Rectal smooth muscle tissue (tissue), 1 donor: Measurements from ENCODE around the gene UNC13A.

Experiments used
- H3K27ac ChIP-seq: one replicate; pipeline ENCODE4 v1.7.0; 2013; ENCODE audit warnings: low read depth, low read length, inconsistent platforms
- H3K27me3 ChIP-seq: one replicate; pipeline ENCODE4 v1.7.0; 2013; ENCODE audit warnings: low read length; ENCODE audit not compliant: control insufficient read depth, insufficient read depth
- H3K36me3 ChIP-seq: one replicate; pipeline ENCODE4 v1.7.0; 2013; ENCODE audit warnings: low read length; ENCODE audit not compliant: control insufficient read depth, insufficient read depth
- H3K4me1 ChIP-seq: one replicate; pipeline ENCODE4 v1.7.0; 2013; ENCODE audit warnings: low read length; ENCODE audit not compliant: control insufficient read depth, insufficient read depth
- H3K4me3 ChIP-seq: one replicate; pipeline ENCODE4 v1.7.0; 2013; ENCODE audit warnings: low read length
- H3K9ac ChIP-seq: one replicate; pipeline ENCODE4 v1.7.0; 2013; ENCODE audit warnings: low read length

UNC13A gene

DNA sequence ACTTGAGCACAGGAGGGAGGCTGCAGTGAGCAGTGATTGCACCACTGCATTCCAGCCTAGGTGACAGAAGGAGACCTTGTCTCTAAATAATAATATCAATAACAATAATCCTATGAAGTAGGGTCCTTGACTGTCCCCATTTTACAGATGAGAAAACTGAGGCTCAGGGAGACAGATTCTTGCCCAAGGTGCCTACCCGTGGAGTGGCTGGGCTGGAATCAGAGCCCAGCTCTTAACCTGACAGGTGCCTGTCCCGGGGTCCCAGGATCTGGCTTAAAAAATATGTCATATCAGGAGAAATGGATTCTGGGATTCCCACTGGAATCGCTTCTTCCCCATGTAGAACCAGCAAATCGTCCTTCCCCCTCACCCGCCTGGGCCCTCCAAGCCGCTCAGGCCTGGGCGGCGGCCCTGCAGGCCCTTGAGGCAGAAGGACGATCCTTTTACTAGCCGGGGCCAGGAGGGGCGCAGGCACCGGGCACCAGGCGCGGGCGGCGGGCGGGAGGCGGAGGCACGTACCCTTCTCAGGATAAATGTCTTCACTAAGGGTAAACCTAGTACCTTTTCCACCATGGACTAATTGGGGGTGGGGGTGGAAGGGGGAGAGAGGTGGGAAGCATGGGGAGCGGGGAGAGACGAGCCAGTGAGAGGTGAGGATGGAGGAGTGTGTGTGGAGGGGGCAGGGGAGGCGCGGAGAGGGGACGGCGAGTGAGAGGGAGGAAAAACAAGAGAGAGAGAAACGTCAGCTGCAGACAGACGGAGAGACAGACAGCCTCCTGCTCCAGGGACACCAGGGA lies 72.1 kb downstream of the UNC13A start:
- no peaks in the 10 kb centered on the region for H3K36me3 ChIP-seq
- H3K4me1 ChIP-seq: no peaks in the 10 kb centered on the region
- no peak overlapping the region for H3K4me3 ChIP-seq
- H3K27me3 ChIP-seq: peaks cover 11% of the 10 kb centered on the region
- no peak overlapping the region for H3K9ac ChIP-seq
- H3K27ac ChIP-seq: no peak overlapping the region

DNA sequence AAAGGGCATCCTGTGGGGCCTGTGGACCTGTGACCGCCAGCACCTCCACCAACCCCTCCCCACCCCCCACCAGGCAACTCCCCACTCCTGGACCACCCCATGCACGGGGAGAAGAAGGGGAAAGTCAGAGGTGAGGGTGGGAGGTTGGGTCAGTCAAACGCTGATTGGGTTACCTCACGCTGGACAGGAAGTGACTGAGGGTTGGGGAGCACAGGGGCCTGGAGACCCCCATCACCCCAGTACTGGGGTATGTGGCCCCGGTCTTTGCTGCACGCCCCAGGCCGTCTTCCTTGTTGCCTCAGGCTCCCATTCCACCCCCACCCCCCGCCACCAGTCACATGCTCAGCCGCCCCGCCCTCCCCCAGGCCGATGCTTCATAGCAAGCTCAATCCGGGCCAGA lies 73.7 kb downstream of the UNC13A start:
- Histone ChIP-seq H3K36me3 (no peaks in the 10 kb centered on the region), H3K4me3 (no peak overlapping the region), H3K4me1 (no peaks in the 10 kb centered on the region), H3K9ac (no peak overlapping the region), H3K27me3 (peaks cover 11% of the 10 kb centered on the region), H3K27ac (no peak overlapping the region)

DNA sequence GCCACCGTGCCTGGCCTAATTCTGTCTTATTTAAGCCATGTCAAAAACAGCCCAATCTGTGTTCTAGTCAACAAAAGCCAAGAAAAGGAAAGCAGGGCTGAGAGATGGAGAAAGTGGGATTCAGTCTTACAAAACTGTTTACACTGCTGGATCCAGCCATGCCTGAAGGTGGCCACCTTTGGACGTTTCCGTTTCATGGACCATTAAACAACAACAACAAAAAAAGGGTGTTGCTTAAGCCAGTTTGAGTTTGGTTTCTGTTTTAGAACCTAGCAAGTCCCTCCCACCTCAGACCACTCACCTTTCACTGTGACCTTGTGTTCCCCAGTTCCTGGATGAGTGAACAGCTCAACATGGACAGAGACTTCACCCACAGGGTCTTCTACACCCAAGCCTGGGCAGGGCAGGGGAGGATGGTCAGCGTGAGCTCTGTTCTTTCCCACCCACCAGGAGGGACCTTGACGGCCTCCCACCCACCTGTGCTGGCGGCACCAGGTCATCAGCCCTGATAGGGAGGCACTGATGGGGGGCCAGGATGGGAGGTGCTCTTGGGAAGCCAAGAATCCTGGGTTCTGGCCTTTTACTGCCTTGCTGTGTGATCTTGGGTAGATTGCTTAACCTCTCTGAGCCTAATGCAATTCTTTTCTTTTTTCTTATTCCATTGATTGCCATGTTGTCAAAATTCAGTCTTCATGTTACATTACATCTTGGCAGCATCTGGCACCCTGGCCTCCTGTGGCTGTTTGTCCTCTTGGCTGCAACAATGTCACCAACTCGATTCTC lies 76.5 kb downstream of the UNC13A start:
- no peak overlapping the region for H3K27ac ChIP-seq
- H3K36me3 ChIP-seq: no peaks in the 10 kb centered on the region
- H3K4me3 ChIP-seq: no peak overlapping the region
- H3K9ac ChIP-seq: no peak overlapping the region
- H3K27me3 ChIP-seq: peaks cover 6% of the 10 kb centered on the region
- no peaks in the 10 kb centered on the region for H3K4me1 ChIP-seq

DNA sequence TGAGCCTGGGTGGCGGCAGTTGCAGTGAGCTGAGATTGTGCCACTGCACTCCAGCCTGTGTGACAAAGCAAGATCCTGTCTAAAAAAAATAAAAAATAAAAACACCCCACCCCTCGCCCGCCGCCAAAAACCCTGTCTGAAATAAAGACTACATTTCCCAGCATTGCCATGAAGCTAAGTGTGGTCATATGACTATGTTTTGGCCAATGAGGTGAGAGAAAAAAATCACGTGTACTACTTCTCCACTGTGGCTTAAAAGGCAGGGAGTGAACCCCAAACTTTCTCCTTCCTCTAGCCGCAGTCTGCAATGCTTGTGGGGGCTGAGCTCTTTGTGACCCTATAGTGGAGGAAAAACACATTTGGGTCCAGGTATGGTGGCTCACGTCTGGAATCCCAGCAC lies 77.8 kb downstream of the UNC13A start:
- H3K4me1 ChIP-seq: peaks cover 4% of the 10 kb centered on the region

DNA sequence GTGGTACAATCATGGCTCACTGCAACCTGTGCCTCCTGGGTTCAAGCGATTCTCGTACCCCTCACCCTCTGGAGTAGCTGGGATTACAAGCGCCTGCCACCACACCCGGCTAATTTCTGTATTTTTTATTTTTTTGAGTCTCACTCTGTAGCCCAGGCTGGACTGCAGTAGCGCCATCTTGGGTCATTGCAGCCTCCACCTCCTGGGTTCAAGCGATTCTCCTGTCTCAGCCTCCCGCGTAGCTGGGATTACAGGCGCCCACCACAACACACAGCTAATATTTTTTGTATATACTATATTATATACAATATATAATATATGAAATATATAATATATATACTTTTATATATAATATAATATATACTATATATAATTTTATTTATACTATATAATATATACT lies 80.2 kb downstream of the UNC13A start:
- Histone ChIP-seq H3K4me1 (peaks cover 4% of the 10 kb centered on the region), H3K27me3 (peaks cover 6% of the 10 kb centered on the region), H3K4me3 (no peak overlapping the region), H3K36me3 (no peaks in the 10 kb centered on the region), H3K9ac (no peak overlapping the region), H3K27ac (no peak overlapping the region)

More for the DNA sequence above, 77.8 kb downstream of the UNC13A start:
- Histone ChIP-seq H3K36me3 (no peaks in the 10 kb centered on the region), H3K9ac (no peak overlapping the region), H3K27me3 (peaks cover 6% of the 10 kb centered on the region), H3K27ac (no peak overlapping the region), H3K4me3 (no peak overlapping the region)

DNA sequence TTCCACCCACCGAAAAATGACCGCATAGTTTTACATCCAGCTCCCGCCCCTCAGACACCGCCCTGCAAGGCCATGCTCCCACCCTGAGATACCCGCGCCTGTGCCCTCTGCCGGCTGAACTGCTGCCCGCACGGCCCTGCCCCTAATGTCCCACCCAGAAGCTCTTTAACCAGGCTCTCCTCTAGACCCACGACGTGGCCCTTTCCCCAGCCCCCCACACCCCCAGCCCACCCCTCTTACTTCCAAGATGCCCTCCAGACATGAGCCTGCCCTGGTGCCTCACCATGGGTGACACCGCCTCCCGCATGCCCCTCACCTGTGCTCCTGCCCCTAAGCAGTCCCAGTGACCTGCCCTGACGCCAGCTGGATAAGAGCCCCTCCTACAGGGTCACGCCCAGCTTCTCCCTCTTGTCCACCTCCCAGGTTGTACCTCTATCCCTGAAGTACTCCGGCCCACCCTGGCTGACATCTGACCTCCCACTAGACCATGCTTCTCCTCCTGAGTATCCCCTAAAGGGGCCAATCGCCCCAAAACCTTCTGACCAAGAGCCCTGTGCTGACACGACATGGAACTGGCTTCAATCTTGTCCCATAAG lies 81.5 kb downstream of the UNC13A start:
- H3K27ac ChIP-seq: no peak overlapping the region

DNA sequence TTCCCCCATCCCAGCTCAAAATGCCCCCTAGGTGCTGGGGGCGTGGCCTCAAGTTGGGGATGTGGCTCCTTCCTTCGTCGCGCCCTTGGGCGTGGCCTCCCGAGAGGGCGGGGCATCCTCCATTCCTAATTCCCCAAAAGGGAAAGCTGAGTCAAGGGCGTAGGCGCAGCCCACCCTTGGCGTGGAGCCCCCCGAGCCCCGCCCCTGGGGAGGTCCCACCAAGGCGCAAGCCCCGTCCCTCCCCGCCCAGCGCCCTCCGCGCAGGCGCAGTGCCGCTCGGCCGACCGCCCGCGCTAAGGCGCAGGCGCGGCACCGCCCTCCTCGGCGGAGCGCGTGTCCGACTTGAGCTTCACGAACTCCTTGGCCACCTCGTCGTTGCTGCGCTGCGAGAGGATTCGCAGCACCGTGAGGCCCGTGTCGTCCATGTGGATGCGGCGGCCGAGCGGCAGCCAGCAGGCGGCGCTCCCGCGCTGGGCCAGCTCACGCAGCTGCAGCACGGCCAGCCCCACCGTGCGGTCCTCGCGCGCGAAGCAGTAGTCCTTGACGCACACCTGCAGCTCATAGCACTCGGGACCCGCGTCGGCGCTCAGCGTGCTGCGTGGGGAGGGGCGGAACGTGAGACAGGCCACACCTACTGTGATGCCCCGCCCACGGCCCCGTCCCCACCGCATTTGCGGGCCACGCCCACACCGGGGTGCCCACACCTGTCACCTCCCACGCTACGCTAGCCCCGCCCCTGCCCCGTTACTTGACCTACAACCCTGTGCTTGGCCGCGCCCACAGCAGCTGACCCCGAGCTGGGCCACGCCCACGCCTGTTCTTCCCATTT lies 82.2 kb downstream of the UNC13A start:
- Histone ChIP-seq H3K36me3 (no peaks in the 10 kb centered on the region), H3K9ac (no peak overlapping the region), H3K4me3 (peak overlapping the region; percentile 55), H3K4me1 (peaks cover 4% of the 10 kb centered on the region), H3K27ac (no peak overlapping the region), H3K27me3 (peaks cover 9% of the 10 kb centered on the region)

More for the DNA sequence above, 81.5 kb downstream of the UNC13A start:
- Histone ChIP-seq H3K27me3 (peaks cover 9% of the 10 kb centered on the region), H3K36me3 (no peaks in the 10 kb centered on the region), H3K9ac (no peak overlapping the region), H3K4me1 (peaks cover 4% of the 10 kb centered on the region), H3K4me3 (peak overlapping the region; percentile 55)

DNA sequence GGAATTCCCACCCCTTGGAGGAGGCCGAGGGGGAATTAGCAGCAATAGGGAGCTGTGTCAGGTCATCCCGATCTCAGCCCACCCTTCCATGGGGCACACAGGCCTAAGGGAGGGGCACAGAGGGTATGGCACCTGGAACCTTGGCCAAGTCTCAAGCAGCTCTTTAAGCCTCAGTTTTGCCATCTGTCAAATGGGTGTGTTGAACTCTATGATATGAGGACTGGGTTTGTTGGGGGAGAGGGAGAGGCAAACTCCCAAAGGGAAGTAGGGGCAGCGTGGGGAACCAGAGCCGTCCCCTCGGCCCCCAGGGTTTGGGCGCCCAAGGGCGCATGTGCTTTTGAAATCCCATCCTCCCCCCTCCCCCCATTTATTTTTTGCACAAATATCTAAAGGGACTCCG lies 83.0 kb downstream of the UNC13A start:
- no peaks in the 10 kb centered on the region for H3K36me3 ChIP-seq
- no peak overlapping the region for H3K9ac ChIP-seq
- no peak overlapping the region for H3K4me3 ChIP-seq
- H3K4me1 ChIP-seq: peaks cover 4% of the 10 kb centered on the region
- no peak overlapping the region for H3K27ac ChIP-seq
- peaks cover 9% of the 10 kb centered on the region for H3K27me3 ChIP-seq

DNA sequence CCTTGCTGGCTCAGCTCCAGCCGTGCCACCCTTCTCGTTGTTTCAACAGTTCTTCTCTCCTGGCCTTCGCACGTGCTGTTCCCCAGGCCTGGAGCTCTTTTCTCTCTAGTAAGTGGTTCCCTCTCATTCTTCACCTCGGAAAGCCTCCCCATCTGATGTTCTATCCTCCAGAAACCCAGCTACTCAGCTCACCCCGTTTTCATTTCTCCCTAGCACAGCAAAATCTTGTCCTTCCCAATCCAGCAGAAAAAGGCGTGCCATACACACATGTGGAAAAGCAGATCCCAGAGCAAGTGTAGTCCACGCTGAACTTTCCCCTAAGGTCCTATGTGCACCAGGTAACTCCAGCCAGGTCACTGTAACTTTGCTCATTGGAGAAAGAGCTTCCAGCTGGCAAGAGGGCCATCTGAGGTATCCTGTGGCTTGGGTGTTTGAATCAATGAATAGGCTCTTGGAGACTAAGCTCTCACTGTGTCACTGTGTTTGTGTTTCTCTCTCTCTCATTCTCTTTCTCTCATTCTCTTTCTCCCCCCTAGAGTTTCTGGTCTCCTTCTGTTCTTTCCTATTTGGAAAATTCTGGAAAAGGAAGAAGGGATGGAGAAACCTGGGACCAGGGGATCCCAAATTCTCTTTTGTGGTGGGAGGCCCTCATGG lies 83.7 kb downstream of the UNC13A start:
- Histone ChIP-seq H3K27ac (no peak overlapping the region), H3K9ac (no peak overlapping the region), H3K4me1 (peaks cover 4% of the 10 kb centered on the region), H3K27me3 (peaks cover 9% of the 10 kb centered on the region), H3K4me3 (no peak overlapping the region), H3K36me3 (no peaks in the 10 kb centered on the region)

DNA sequence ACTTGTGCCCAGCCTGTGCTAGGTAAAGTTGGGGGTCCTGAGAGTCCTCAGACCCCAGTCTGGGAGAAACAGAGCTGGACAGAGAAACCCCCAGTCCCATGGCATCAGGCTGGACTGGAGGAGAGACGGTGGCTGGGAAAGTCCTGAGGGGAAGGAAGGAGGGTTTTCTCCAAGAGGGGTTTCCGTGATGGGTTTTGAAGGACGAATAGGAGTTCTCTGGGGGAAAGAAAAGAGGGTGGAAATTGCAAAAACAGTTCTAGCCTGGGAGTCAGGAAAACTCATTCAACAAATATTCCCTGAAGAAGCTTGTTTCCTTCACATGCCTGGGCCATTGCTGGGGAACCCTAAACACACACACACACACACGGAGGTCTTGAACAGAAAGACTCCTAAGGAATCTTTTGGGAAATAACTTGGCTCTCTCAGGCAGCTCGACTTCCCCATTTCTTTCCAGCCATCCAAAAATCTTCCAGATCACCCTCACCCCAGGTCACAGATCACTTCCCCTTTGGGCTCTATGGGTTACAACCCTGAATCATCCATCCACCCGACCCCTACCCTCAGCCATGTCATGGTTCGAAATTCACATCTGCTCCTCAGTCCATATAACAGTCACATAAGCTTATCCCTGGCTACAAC lies 85.2 kb downstream of the UNC13A start:
- no peak overlapping the region for H3K27ac ChIP-seq
- no peak overlapping the region for H3K9ac ChIP-seq
- peaks cover 4% of the 10 kb centered on the region for H3K4me1 ChIP-seq
- H3K27me3 ChIP-seq: peaks cover 9% of the 10 kb centered on the region
- H3K4me3 ChIP-seq: no peak overlapping the region
- H3K36me3 ChIP-seq: no peaks in the 10 kb centered on the region

DNA sequence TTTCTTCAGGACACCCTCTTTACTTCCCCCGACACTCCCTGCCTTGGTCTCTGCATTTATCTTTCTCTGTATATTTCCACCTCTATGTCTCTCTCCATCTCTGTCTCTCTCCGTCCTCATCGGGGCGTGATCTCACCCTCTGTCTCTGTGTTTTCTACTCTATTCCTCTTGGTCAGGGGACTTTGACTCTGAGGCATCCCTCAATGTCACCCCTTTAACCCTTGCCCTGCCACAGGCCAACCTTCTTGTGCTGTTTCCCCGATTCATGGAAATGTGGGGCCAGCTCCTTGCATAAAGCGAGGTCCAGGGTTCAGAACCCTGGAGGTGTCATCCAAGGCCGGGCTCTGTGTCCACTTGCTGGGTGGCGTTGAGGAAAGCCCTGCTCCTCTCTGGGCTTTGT lies 85.9 kb downstream of the UNC13A start:
- Histone ChIP-seq H3K27ac (no peak overlapping the region), H3K4me3 (no peak overlapping the region), H3K36me3 (no peaks in the 10 kb centered on the region), H3K4me1 (peaks cover 4% of the 10 kb centered on the region), H3K9ac (no peak overlapping the region), H3K27me3 (peaks cover 9% of the 10 kb centered on the region)
